IMR-90 (cell line): ENCODE measurements around the gene LGALS1. TPM values are rescaled to one million over a fixed set of nuclear protein-coding genes. Genes with fewer than 3 reads are reported as not detected.

Experiments
- ATAC-seq: fragments of 200-7000 bp; cut with Tn5 transposase; 2 replicates; pipeline ENCODE4 v1.9.1; 2020; ENCODE audit warnings: low read depth, mild to moderate bottlenecking, moderate library complexity
- BruUV-seq: library from RNA; stranded (reverse); fragments of 400-500 nt; replicated peaks from 2 replicates; lab custom pipeline; 2021; lab: Mats Ljungman, UMichigan
- CTCF ChIA-PET: fragments of 300-600 bp; formaldehyde crosslinking; extraction: SDS; loops from one replicate; lab custom pipeline; 2021; ENCODE audit warnings: antibody characterized with exemption; lab: Yijun Ruan, JAX
- POLR2A ChIA-PET: fragments of 300-600 bp; sonication (Branson Sonifier 250); formaldehyde crosslinking; loops from one replicate; lab custom pipeline; 2022; ENCODE audit warnings: antibody characterized with exemption; ENCODE audit not compliant: unreplicated experiment; lab: Charles Lee
- DNase-seq: peaks from one replicate; pipeline ENCODE4 v3.0.0; 2013
- H2AFZ ChIP-seq: replicated peaks from 2 replicates; pipeline ENCODE3; 2013; ENCODE audit warnings: low read length, mild to moderate bottlenecking; ENCODE audit not compliant: poor library complexity
- H2AK5ac ChIP-seq: 2 replicates; pipeline ENCODE4 v1.6.1; 2013; ENCODE audit warnings: low read depth, low read length, inconsistent platforms
- H2AK9ac ChIP-seq: replicated peaks from 2 replicates; pipeline ENCODE3; 2013; ENCODE audit warnings: mild to moderate bottlenecking, low read depth, low read length, moderate library complexity; ENCODE audit not compliant: poor library complexity
- H2BK120ac ChIP-seq: 2 replicates; pipeline ENCODE4 v1.6.1; 2013; ENCODE audit warnings: low read depth, low read length, inconsistent platforms
- H2BK15ac ChIP-seq: 3 replicates; pipeline ENCODE4 v1.6.1; 2013; ENCODE audit warnings: low read depth, low read length, inconsistent platforms
- H2BK20ac ChIP-seq: 2 replicates; pipeline ENCODE4 v1.6.1; 2013; ENCODE audit warnings: low read depth, mild to moderate bottlenecking, inconsistent platforms, low read length, moderate library complexity
- H2BK5ac ChIP-seq: 2 replicates; pipeline ENCODE4 v1.6.1; 2013; ENCODE audit warnings: mild to moderate bottlenecking, low read depth, low read length, inconsistent platforms; ENCODE audit not compliant: poor library complexity, severe bottlenecking
- H3K14ac ChIP-seq: replicated peaks from 2 replicates; pipeline ENCODE4 v1.6.1; 2013; ENCODE audit warnings: low read depth, low read length, inconsistent platforms
- H3K18ac ChIP-seq: 2 replicates; pipeline ENCODE4 v1.6.1; 2013; ENCODE audit warnings: low read depth, low read length, control low read depth
- H3K23ac ChIP-seq: 2 replicates; pipeline ENCODE4 v1.6.1; 2013; ENCODE audit warnings: low read depth, low read length, inconsistent platforms
- H3K27ac ChIP-seq: 2 replicates; pipeline ENCODE4 v1.5.1; 2013; ENCODE audit warnings: mild to moderate bottlenecking, control low read depth, low read length; ENCODE audit not compliant: insufficient read depth
- H3K27me3 ChIP-seq: 2 replicates; pipeline ENCODE4 v1.6.1; 2013; ENCODE audit warnings: low read length; ENCODE audit not compliant: control insufficient read depth, insufficient read depth
- H3K36me3 ChIP-seq: 2 replicates; pipeline ENCODE4 v1.6.1; 2013; ENCODE audit warnings: low read length, mixed read lengths; ENCODE audit not compliant: control insufficient read depth, insufficient read depth
- H3K4ac ChIP-seq: 2 replicates; pipeline ENCODE4 v1.6.1; 2013; ENCODE audit warnings: low read depth, low read length, inconsistent platforms
- H3K4me1 ChIP-seq: 2 replicates; pipeline ENCODE4 v1.6.1; 2013; ENCODE audit warnings: low read length, mixed read lengths; ENCODE audit not compliant: control insufficient read depth, insufficient read depth
- H3K4me2 ChIP-seq: 2 replicates; pipeline ENCODE4 v1.6.1; 2013; ENCODE audit warnings: low read depth, mild to moderate bottlenecking, control low read depth, low read length, moderate library complexity
- H3K4me3 ChIP-seq: 2 replicates; pipeline ENCODE4 v1.5.1; 2013; ENCODE audit warnings: low read depth, mild to moderate bottlenecking, control low read depth, low read length, moderate library complexity; ENCODE audit not compliant: insufficient read depth
- H3K56ac ChIP-seq: 2 replicates; pipeline ENCODE4 v1.6.1; 2013; ENCODE audit warnings: low read length, inconsistent platforms; ENCODE audit not compliant: insufficient read depth; ENCODE audit errors: extremely low read depth
- H3K79me1 ChIP-seq, 2 experiments: 2 replicates each; pipeline ENCODE4 v1.6.1; 2013; ENCODE audit warnings: low read length in 2 of 2, inconsistent platforms in 1 of 2, low read depth in 1 of 2
- H3K9ac ChIP-seq: 2 replicates; pipeline ENCODE4 v1.6.1; 2013; ENCODE audit warnings: low read depth, low read length, control low read depth
- H3K9me1 ChIP-seq: 2 replicates; pipeline ENCODE4 v1.6.1; 2013; ENCODE audit warnings: low read length, inconsistent platforms; ENCODE audit not compliant: insufficient read depth
- H3K9me3 ChIP-seq: 2 replicates; pipeline ENCODE4 v1.6.1; 2013; ENCODE audit warnings: low read length; ENCODE audit not compliant: control insufficient read depth, insufficient read depth
- H4K20me1 ChIP-seq: 2 replicates; pipeline ENCODE4 v1.6.1; 2013; ENCODE audit warnings: low read length, inconsistent platforms; ENCODE audit not compliant: insufficient read depth
- H4K5ac ChIP-seq: 2 replicates; pipeline ENCODE4 v1.6.1; 2013; ENCODE audit warnings: mild to moderate bottlenecking, low read depth, low read length, control low read depth
- H4K8ac ChIP-seq, 2 experiments: 2 replicates each; pipeline ENCODE4 v1.6.1; 2013; ENCODE audit warnings: low read depth in 2 of 2, low read length in 2 of 2, control low read depth in 1 of 2, inconsistent platforms in 1 of 2
- H4K91ac ChIP-seq: 2 replicates; pipeline ENCODE4 v1.6.1; 2013; ENCODE audit warnings: low read depth, low read length, inconsistent platforms; ENCODE audit not compliant: insufficient read depth
- BHLHE40 ChIP-seq: fragments of 150-350 bp; IDR thresholded peaks from 2 replicates; pipeline ENCODE4 v1.6.1; 2016; ENCODE audit warnings: mild to moderate bottlenecking, low read depth, low read length
- CHD1 ChIP-seq: IDR thresholded peaks from 2 replicates; pipeline ENCODE4 v1.6.1; 2012; ENCODE audit warnings: low read depth, low read length, improper control_type of control experiment
- FOS ChIP-seq: fragments of 150-350 bp; IDR thresholded peaks from 2 replicates; pipeline ENCODE4 v1.6.1; 2016; ENCODE audit warnings: low read depth, low read length
- MAFK ChIP-seq: IDR thresholded peaks from 2 replicates; pipeline ENCODE4 v1.6.1; 2012; ENCODE audit warnings: low read depth, low read length, improper control_type of control experiment
- MAZ ChIP-seq: IDR thresholded peaks from 2 replicates; pipeline ENCODE4 v1.6.1; 2012; ENCODE audit warnings: low read depth, mild to moderate bottlenecking, low read length, improper control_type of control experiment, moderate library complexity, borderline replicate concordance
- MXI1 ChIP-seq: IDR thresholded peaks from 2 replicates; pipeline ENCODE4 v1.6.1; 2012; ENCODE audit warnings: low read depth, mild to moderate bottlenecking, low read length, moderate library complexity, borderline replicate concordance
- NFE2L2 ChIP-seq: fragments of 150-350 bp; IDR thresholded peaks from 2 replicates; pipeline ENCODE4 v1.6.1; 2016; ENCODE audit warnings: low read depth, mild to moderate bottlenecking, low read length
- POLR2A ChIP-seq: IDR thresholded peaks from 2 replicates; pipeline ENCODE4 v1.6.1; 2012; ENCODE audit warnings: mild to moderate bottlenecking, low read depth, low read length
- RAD21 ChIP-seq: IDR thresholded peaks from 2 replicates; pipeline ENCODE4 v1.6.1; 2012; ENCODE audit warnings: low read length, improper control_type of control experiment
- RCOR1 ChIP-seq: IDR thresholded peaks from 2 replicates; pipeline ENCODE4 v1.6.1; 2012; ENCODE audit warnings: mild to moderate bottlenecking, low read length, improper control_type of control experiment; ENCODE audit not compliant: insufficient replicate concordance
- RFX5 ChIP-seq: IDR thresholded peaks from 2 replicates; pipeline ENCODE4 v1.8.0; 2012; ENCODE audit warnings: low read depth, mild to moderate bottlenecking, low read length, moderate library complexity
- SMC3 ChIP-seq: fragments of 150-350 bp; IDR thresholded peaks from 2 replicates; pipeline ENCODE4 v1.6.1; 2016; ENCODE audit warnings: low read depth, mild to moderate bottlenecking, antibody characterized with exemption, low read length, moderate library complexity
- WGBS, 2 experiments: methylation state at CpG; one replicate each; pipeline versions ENCODE4 v1.1.5 to v1.1.7; 2013; ENCODE audit warnings: missing lambda C conversion rate in 2 of 2; ENCODE audit not compliant: insufficient read length in 1 of 2; ENCODE audit errors: extremely low coverage in 2 of 2; 5-methylcytosine and 5-hydroxymethylcytosine counted together
- dilution Hi-C: fragments of 300-500 bp; cut with HindIII; formaldehyde crosslinking; loops from one replicate; pipeline ENCODE4 v1.14.3; 2018; ENCODE audit warnings: low sequenced_read_pairs; ENCODE audit not compliant: unreplicated experiment
- in situ Hi-C: fragments of 300-500 bp; cut with MboI; formaldehyde crosslinking; loops from 3 replicates; pipeline ENCODE4 v1.14.3; 2019; ENCODE audit warnings: low sequenced_read_pairs, inconsistent platforms, mixed read lengths
- intact Hi-C: fragments of 100-400 bp; cut with micrococcal nuclease; formaldehyde crosslinking; loops from 2 replicates; pipeline ENCODE4 v1.10.0; 2022
- polyA plus RNA-seq, 3 experiments: library from polyadenylated mRNA; depleted of rRNA; stranded (reverse); fragments of >200 nt; gene quantifications; 2 replicates each; pipeline ENCODE4 v1.2.3, GENCODE V29; 2012; ENCODE audit warnings: low replicate concordance in 1 of 3
- total RNA-seq: library from RNA; depleted of rRNA; stranded (reverse); fragments of >200 nt; gene quantifications from 2 replicates; pipeline ENCODE4 v1.2.3, GENCODE V29; 2012
- TF ChIP-seq, protein P1 (sequence below): conservative IDR thresholded peaks from 2 replicates; pipeline ENCODE4 v1.5.1; 2012; ENCODE audit warnings: mild to moderate bottlenecking, low read depth, low read length, improper control_type of control experiment
- TF ChIP-seq, protein P2 (sequence below): fragments of 150-350 bp; IDR thresholded peaks from 2 replicates; pipeline ENCODE4 v1.6.1; 2016; ENCODE audit warnings: low read depth, mild to moderate bottlenecking, low read length, moderate library complexity, borderline replicate concordance

The LGALS1 gene
- total and polyA plus RNA-seq, 2 of the 4 experiments (the other 2 are of a cell fraction), result 11,896 to 15,383 TPM

DNA sequence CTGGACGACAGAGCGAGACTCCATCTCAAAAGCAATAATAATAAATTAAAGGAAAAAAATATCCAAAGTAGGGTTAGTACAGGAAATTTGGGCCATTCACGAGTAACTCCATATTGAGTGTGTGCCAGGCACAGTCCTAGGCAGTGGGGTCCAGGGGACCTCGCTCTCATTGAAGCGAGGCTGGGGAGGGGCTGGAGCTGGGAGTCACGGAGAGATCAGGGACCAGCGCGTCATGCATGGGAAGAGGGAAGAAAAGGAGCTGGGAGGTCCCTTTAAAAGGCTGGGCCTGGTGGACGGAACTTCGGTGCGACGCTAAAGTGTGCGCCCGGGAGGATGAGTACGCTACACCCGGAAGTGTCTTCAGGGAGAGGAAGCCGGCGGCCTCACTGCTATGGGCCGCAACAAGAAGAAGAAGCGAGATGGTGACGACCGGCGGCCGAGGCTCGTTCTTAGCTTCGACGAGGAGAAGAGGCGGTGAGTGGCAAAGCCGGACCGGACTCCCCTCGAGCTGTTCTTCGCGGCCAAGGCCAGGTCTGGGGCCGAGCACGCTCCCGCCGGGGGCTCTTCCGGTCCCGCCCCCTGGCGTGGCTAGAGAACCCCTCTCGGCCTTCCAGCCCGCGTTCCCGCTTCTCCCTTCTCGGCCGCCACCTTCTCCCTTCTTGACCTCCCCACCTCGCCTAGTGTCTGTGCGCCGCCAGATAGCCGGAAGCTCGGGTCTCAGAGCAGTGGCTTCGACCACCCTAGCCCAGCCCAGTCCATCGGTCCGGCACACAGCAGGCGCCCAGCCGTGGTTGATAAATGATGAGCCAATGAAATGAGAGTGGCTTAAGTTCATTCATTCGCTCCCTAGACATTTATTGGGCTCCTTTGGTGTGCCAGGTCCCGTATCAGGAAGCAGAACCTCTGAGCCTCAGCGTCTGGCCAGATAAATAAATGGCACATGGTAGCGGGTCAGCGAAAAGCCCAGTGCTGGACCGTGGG lies 10.9 kb downstream of the LGALS1 start, which contains the start of gene NOL12:
Gene NOL12 (plus strand): TSS at position 342 of the 981 bp plus-strand sequence. CDS start 50 bp downstream, at position 392.
- Histone ChIP-seq H4K5ac (peak within 1 kb of the TSS; percentile 96), H4K20me1 (peaks cover 6% of the 10 kb centered on the region), H2BK120ac (peak within 1 kb of the TSS; percentile 94), H3K9me1 (0 out of 2 replicates have a peak, but pooled peaks cover 3% of the 10 kb centered on the region), H3K18ac (peak within 1 kb of the TSS; percentile 85), H4K8ac (peak within 1 kb of the TSS; percentile 84 to 99), H2AFZ (peak within 1 kb of the TSS; percentile 98), H2AK5ac (peak within 1 kb of the TSS; percentile 96), H3K79me1 (peaks cover 20 to 37% of the 10 kb centered on the region in 2 experiments), H3K27me3 (no peaks in the 10 kb centered on the region), H2BK15ac (peak within 1 kb of the TSS; percentile 70; the same call in 2 of the 3 replicates), H3K9ac (peak within 1 kb of the TSS; percentile 95), H4K91ac (peak within 1 kb of the TSS; percentile 95), H3K27ac (peak within 1 kb of the TSS; percentile 97), H3K56ac (peak within 1 kb of the TSS; percentile 92), H3K4me2 (peak within 1 kb of the TSS; percentile 95), H2AK9ac (peak within 1 kb of the TSS; percentile 66), H3K36me3 (peaks cover 22% of the 10 kb centered on the region), H3K23ac (peak within 1 kb of the TSS; percentile 95; the same call in 1 of the 2 replicates), H3K14ac (peak within 1 kb of the TSS; percentile 98), H3K9me3 (no peaks in the 10 kb centered on the region), H3K4me3 (peak within 1 kb of the TSS; percentile 81), H2BK5ac (peak within 1 kb of the TSS; percentile 94), H3K4ac (peak within 1 kb of the TSS; percentile 96), H2BK20ac (peak within 1 kb of the TSS; percentile 68; the same call in 1 of the 2 replicates), H3K4me1 (peaks cover 5% of the 10 kb centered on the region)
- in situ Hi-C loops, result no loop called here
- dilution Hi-C loops, result no loop called here
- DNase-seq (peak; percentile 86), ATAC-seq (peak; percentile 90)
- POLR2A ChIA-PET, result no interaction called here
- TF ChIP-seq MAZ (peak; percentile 78; the same call in 1 of the 2 replicates), NFE2L2 (no peak), SMC3 (no peak), RCOR1 (no peak), MAFK (no peak), CHD1 (no peak), MXI1 (peak; percentile 90), RFX5 (no peak), POLR2A (peak; percentile 67), RAD21 (no peak), FOS (no peak), BHLHE40 (no peak)
- TF ChIP-seq, protein P1, sequence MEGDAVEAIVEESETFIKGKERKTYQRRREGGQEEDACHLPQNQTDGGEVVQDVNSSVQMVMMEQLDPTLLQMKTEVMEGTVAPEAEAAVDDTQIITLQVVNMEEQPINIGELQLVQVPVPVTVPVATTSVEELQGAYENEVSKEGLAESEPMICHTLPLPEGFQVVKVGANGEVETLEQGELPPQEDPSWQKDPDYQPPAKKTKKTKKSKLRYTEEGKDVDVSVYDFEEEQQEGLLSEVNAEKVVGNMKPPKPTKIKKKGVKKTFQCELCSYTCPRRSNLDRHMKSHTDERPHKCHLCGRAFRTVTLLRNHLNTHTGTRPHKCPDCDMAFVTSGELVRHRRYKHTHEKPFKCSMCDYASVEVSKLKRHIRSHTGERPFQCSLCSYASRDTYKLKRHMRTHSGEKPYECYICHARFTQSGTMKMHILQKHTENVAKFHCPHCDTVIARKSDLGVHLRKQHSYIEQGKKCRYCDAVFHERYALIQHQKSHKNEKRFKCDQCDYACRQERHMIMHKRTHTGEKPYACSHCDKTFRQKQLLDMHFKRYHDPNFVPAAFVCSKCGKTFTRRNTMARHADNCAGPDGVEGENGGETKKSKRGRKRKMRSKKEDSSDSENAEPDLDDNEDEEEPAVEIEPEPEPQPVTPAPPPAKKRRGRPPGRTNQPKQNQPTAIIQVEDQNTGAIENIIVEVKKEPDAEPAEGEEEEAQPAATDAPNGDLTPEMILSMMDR, result no peak
- TF ChIP-seq, protein P2, sequence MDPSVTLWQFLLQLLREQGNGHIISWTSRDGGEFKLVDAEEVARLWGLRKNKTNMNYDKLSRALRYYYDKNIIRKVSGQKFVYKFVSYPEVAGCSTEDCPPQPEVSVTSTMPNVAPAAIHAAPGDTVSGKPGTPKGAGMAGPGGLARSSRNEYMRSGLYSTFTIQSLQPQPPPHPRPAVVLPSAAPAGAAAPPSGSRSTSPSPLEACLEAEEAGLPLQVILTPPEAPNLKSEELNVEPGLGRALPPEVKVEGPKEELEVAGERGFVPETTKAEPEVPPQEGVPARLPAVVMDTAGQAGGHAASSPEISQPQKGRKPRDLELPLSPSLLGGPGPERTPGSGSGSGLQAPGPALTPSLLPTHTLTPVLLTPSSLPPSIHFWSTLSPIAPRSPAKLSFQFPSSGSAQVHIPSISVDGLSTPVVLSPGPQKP, result 0 out of 2 replicates have a peak, but pooled peaks have one; percentile 5
- CTCF ChIA-PET, result interaction anchor here (0.9 to 1.3 kb wide), 2 partner anchors 43 to 49 kb away, joined by 4 to 5 read pairs; no protein-coding TSS in a partner anchor
- intact Hi-C loops, result no loop called here
- WGBS, 2 experiments, result 3% methylated on average over 45 of the region's 62 CpGs; no CpG with 5 or more reads in 1 of the 2 experiments
- BruUV-seq, result no TSS peak
